DMS 273 (cell line): ENCODE measurements around the gene FBXW7.

ENCODE experiments used
- DNase-seq: peaks from one replicate; lab custom pipeline; 2025; ENCODE audit not compliant: unreplicated experiment; lab: John Stamatoyannopoulos, UW

FBXW7 gene

DNA sequence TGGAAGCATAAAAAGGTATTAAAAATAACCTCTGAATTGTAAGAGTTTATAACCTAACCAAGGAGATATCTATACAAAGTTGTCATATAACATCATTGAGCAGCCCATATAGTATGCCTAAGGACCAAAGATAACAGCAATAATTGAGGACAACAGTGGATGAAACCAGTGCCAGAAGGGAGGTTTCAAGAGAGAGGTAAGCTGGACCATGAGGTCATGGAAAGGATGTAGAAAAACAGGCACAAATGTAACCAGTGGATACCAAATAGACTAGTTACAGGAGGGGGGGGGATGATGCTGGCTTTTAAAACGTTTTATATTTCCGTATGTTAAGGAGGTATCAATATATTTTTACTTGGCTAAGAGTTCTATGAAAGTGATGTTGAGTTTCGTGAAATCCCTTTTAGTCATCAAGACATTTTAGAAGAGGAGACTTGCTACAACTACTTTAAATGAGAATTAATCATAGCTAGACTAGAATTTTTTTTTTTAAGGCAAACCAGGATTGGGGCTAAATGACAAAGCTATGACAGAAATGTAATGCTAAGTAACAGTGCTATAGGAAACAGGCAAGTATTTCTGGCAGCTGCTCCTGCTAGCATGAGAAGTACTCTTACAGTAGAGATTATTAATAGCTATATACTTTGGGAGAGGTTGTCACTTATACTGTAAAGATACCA is 161.1 kb downstream of the FBXW7 start:
- no peak for DNase-seq

DNA sequence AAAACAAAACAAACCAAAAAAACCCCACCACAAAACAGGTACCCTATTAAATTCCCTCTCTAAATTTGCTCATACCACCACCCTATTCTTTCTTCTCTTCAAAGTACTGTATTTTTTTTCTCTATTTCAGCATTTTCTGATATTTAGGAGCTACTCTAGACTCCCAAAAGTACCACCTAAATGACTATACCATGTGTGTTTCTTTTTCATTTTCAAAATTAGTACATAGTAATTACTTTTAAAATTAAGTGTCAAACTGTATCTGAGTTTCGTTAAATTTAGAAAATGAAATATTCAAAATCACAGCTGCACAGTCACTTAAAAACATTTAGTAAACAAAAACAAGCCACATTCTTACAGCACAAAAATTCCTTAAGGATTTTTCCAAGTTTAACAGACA is 161.7 kb downstream of the FBXW7 start:
- DNase-seq = no peak

DNA sequence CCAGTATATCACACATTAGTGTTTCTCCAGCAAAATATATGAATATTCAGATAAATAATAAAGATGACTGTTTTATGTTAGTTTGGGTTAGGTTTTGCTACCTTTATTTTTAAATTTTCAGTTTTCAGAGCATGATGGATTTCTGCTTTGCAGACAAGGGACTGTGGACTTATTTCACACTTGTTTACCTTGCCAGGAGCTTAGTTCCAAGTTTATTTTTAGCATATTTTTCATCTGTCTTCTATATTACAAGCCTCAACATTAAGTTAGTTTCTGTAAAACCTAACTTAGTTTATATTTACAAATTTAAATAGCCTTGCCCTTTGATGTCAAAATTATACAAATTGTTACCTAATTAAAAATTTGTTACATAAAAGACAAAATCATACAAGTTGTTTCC is 163.4 kb downstream of the FBXW7 start:
- DNase-seq = no peak

- no peak for DNase-seq
Observed at GRCh38 chr4:152369902-152370295, 166.0 kb downstream of the FBXW7 start.

- no peak for DNase-seq
Observed at GRCh38 chr4:152369203-152369901, 166.5 kb downstream of the FBXW7 start.

GRCh38 chr4:152368001-152368400 is 167.9 kb downstream of the FBXW7 start:
- DNase-seq = peak; percentile 50

DNA sequence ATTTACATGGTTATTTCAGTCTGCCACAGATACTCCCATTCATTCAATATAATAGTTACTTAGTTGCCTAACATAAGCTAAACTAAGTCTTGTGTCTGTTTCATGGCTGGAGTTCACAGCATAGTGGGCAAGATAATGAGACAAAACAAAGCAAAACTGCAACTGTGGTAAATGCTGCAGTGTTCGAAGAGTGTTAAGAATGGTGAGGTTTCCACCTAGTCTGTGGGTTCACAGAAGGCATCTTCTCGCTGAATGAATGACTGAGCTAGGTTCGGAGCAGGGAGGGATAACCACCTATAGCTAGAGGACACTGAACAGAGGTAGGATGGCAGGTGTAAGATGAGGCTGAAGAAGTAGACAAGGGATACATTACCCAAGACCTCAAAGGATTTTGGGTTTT is 171.0 kb downstream of the FBXW7 start:
- no peak for DNase-seq

DNA sequence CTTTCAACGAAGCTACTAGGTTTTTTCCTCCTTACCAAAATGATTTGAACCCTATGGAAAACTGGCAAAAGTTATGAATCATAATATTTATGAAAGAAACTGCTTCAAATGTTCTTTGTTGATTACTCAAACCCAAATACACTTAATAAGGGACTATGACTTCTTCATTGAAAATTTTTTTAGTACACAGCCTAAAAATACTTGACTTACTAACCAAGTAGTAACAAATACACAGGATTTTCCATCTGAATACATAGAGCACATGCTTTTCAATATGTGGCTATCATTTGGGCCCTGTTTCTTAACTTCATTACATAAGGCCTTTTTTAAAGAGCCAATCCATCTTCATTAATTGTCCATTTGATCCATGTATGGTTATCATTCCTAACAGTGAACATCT is 171.5 kb downstream of the FBXW7 start:
- no peak for DNase-seq

DNA sequence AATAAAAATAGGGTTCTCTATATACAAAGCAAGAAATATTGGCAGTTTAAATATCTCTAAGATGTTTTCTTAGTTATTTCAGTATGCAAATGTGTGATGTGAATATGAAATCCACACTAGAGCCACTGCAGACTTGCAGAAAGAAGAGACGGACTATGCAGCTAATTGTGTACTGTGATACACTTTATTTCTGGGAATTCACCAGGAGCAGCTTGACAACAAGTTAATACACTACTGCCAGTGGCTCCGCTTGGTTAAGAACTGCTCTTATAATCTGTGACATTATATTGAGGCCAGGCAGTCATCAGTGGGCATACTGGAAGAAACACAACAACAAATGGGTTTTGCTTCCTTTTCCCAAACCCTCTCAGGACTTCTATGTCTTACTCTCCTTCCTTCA is 172.0 kb downstream of the FBXW7 start:
- no peak for DNase-seq

GRCh38 chr4:152363086-152363485 is 172.8 kb downstream of the FBXW7 start:
- DNase-seq = no peak

GRCh38 chr4:152360045-152360410 is 175.9 kb downstream of the FBXW7 start:
- DNase-seq = no peak

- DNase-seq = no peak
Observed at GRCh38 chr4:152359208-152360044, 176.5 kb downstream of the FBXW7 start.

GRCh38 chr4:152357206-152357605 is 178.7 kb downstream of the FBXW7 start:
- DNase-seq = no peak

GRCh38 chr4:152356428-152357034 is 179.4 kb downstream of the FBXW7 start:
- no peak for DNase-seq

- peak; percentile 91 for DNase-seq
Observed at GRCh38 chr4:152352622-152353116, 183.2 kb downstream of the FBXW7 start.

GRCh38 chr4:152352215-152352614 is 183.7 kb downstream of the FBXW7 start:
- DNase-seq = peak; percentile 12

DNA sequence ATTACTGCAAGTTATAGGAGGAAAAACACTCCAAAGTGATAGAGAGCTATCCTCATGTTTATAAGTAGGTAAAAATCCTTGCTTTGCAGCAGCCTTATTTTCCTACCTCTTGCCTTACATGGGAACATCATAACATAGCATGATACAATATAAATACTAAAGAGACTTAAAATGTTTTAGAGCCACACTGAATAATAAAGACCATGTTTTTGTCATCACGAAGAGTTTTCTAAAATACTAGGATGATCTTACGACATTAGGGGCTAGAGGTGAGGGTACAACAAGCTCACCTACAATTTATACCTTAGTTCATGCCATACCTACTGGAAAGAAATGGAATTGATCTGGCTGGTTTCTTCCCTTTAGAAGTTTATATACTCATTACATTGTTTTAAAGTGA is 184.8 kb downstream of the FBXW7 start:
- no peak for DNase-seq

GRCh38 chr4:152348670-152349069 is 187.2 kb downstream of the FBXW7 start:
- peak; percentile 0 for DNase-seq

DNA sequence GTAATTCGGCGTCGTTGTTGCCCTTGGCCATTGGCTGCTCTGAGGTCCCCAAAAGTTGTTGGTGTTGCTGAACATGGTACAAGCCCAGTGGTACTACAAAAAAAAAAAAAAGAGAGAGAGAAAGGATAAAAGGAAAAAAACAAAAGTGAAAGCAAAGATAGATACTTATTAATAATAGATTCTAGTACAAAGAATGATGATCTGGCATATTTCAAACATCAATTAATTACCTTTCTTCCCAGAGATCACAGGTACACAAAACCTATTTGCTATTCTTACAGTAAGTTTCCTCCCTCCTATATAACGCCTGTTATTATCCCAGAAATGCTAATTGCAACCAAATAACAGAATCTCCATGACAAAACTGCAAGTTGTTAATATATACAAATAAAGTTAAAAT is 188.9 kb downstream of the FBXW7 start:
- no peak for DNase-seq

- DNase-seq = no peak
Observed at GRCh38 chr4:152346526-152346925, 189.4 kb downstream of the FBXW7 start.

- DNase-seq = no peak
Observed at GRCh38 chr4:152344001-152344400, 191.9 kb downstream of the FBXW7 start.
